ENCODE data around the gene ACSL5. TPM values are rescaled to one million over a fixed set of nuclear protein-coding genes. Genes with fewer than 3 reads are reported as not detected.

The ACSL5 gene
- total and polyA plus RNA-seq, 10 of the 15 experiments (the other 5 are each of a cell fraction or from before 2014, with no cell fraction given) = 22.3 to 57.0 (median 46.4) TPM

- TF ChIP-seq REST (IDR thresholded peaks at IDR 0.05; ENCODE audit: low read depth, low read length) = no peak
- TF ChIP-seq POLR2AphosphoS5 (IDR thresholded peaks at IDR 0.05; ENCODE audit: low read length) = no peak
- TF ChIP-seq ZBTB40 (IDR thresholded peaks at IDR 0.05; ENCODE audit: borderline replicate concordance) = no peak
- TF ChIP-seq SKIL (IDR thresholded peaks at IDR 0.05; ENCODE audit: low read depth, poor library complexity, severe bottlenecking) = no peak
Measured at GRCh38 chr10:112332022-112332421, 41.9 kb upstream of the ACSL5 start (continued).

All from GM12878 (cell line).